Activated T-cell treated with anti-CD3 and anti-CD28 coated beads for 24 hours (primary cell): Measurements from ENCODE around the gene HDAC5.
"Not testable (repeated sequence)": the region's sequence is repeated elsewhere in the genome, so short reads cannot be mapped to it uniquely, and the experiment has no call there.

Experiments used
- DNase-seq: peaks from one replicate; pipeline ENCODE4 v3.0.0-alpha.2; 2020; ENCODE audit warnings: low read depth

Gene HDAC5

GRCh38 chr17:44110823-44111633 is 12.4 kb downstream of the HDAC5 start:
- DNase-seq: peak; percentile 34

GRCh38 chr17:44110011-44110686 is 13.3 kb downstream of the HDAC5 start:
- DNase-seq: no peak

GRCh38 chr17:44109312-44109630 is 14.2 kb downstream of the HDAC5 start:
- DNase-seq: no peak

GRCh38 chr17:44108440-44109311 is 14.8 kb downstream of the HDAC5 start:
- no peak for DNase-seq

- DNase-seq: no peak
These were observed 16.6 kb downstream of the HDAC5 start for GRCh38 chr17:44106801-44107200.

- no peak for DNase-seq
These were observed 17.5 kb downstream of the HDAC5 start for GRCh38 chr17:44105941-44106340.

- DNase-seq: no peak
These were observed 18.0 kb downstream of the HDAC5 start for GRCh38 chr17:44105483-44105882.

GRCh38 chr17:44102849-44103622 is 20.4 kb downstream of the HDAC5 start:
- DNase-seq: no peak

GRCh38 chr17:44101858-44102257 is 21.6 kb downstream of the HDAC5 start:
- not testable (repeated sequence) for DNase-seq

GRCh38 chr17:44097110-44097958 is 26.1 kb downstream of the HDAC5 start:
- no peak for DNase-seq

- no peak for DNase-seq
These were observed 27.6 kb downstream of the HDAC5 start for GRCh38 chr17:44095647-44096496.

- no peak for DNase-seq
These were observed 28.1 kb downstream of the HDAC5 start for GRCh38 chr17:44095388-44095646.

- DNase-seq: no peak
These were observed 28.6 kb downstream of the HDAC5 start for GRCh38 chr17:44094701-44095387.

- DNase-seq: no peak
These were observed 30.1 kb downstream of the HDAC5 start for GRCh38 chr17:44093231-44093900.

GRCh38 chr17:44092051-44092450 is 31.4 kb downstream of the HDAC5 start:
- DNase-seq: no peak

GRCh38 chr17:44091200-44091997 is 32.0 kb downstream of the HDAC5 start:
- DNase-seq: no peak

GRCh38 chr17:44088254-44088653 is 35.2 kb downstream of the HDAC5 start:
- no peak for DNase-seq

- DNase-seq: no peak
These were observed 36.1 kb downstream of the HDAC5 start for GRCh38 chr17:44087319-44087718.
